IMR-90 (cell line): Measurements from ENCODE around the gene ASB3. TPM values are rescaled to one million over a fixed set of nuclear protein-coding genes. Genes with fewer than 3 reads are reported as not detected.

Experiments
- ATAC-seq: fragments of 200-7000 bp; cut with Tn5 transposase; 2 replicates; pipeline ENCODE4 v1.9.1; 2020; ENCODE audit warnings: low read depth, mild to moderate bottlenecking, moderate library complexity
- BruUV-seq: library from RNA; stranded (reverse); fragments of 400-500 nt; replicated peaks from 2 replicates; lab custom pipeline; 2021; lab: Mats Ljungman, UMichigan
- CTCF ChIA-PET: fragments of 300-600 bp; formaldehyde crosslinking; extraction: SDS; loops from one replicate; lab custom pipeline; 2021; ENCODE audit warnings: antibody characterized with exemption; lab: Yijun Ruan, JAX
- POLR2A ChIA-PET: fragments of 300-600 bp; sonication (Branson Sonifier 250); formaldehyde crosslinking; loops from one replicate; lab custom pipeline; 2022; ENCODE audit warnings: antibody characterized with exemption; ENCODE audit not compliant: unreplicated experiment; lab: Charles Lee
- DNase-seq: peaks from one replicate; pipeline ENCODE4 v3.0.0; 2013
- H2AFZ ChIP-seq: replicated peaks from 2 replicates; pipeline ENCODE3; 2013; ENCODE audit warnings: low read length, mild to moderate bottlenecking; ENCODE audit not compliant: poor library complexity
- H2AK5ac ChIP-seq: 2 replicates; pipeline ENCODE4 v1.6.1; 2013; ENCODE audit warnings: low read depth, low read length, inconsistent platforms
- H2AK9ac ChIP-seq: replicated peaks from 2 replicates; pipeline ENCODE3; 2013; ENCODE audit warnings: mild to moderate bottlenecking, low read depth, low read length, moderate library complexity; ENCODE audit not compliant: poor library complexity
- H2BK120ac ChIP-seq: 2 replicates; pipeline ENCODE4 v1.6.1; 2013; ENCODE audit warnings: low read depth, low read length, inconsistent platforms
- H2BK15ac ChIP-seq: 3 replicates; pipeline ENCODE4 v1.6.1; 2013; ENCODE audit warnings: low read depth, low read length, inconsistent platforms
- H2BK20ac ChIP-seq: 2 replicates; pipeline ENCODE4 v1.6.1; 2013; ENCODE audit warnings: low read depth, mild to moderate bottlenecking, inconsistent platforms, low read length, moderate library complexity
- H2BK5ac ChIP-seq: 2 replicates; pipeline ENCODE4 v1.6.1; 2013; ENCODE audit warnings: mild to moderate bottlenecking, low read depth, low read length, inconsistent platforms; ENCODE audit not compliant: poor library complexity, severe bottlenecking
- H3K14ac ChIP-seq: replicated peaks from 2 replicates; pipeline ENCODE4 v1.6.1; 2013; ENCODE audit warnings: low read depth, low read length, inconsistent platforms
- H3K18ac ChIP-seq: 2 replicates; pipeline ENCODE4 v1.6.1; 2013; ENCODE audit warnings: low read depth, low read length, control low read depth
- H3K23ac ChIP-seq: 2 replicates; pipeline ENCODE4 v1.6.1; 2013; ENCODE audit warnings: low read depth, low read length, inconsistent platforms
- H3K27ac ChIP-seq: 2 replicates; pipeline ENCODE4 v1.5.1; 2013; ENCODE audit warnings: mild to moderate bottlenecking, control low read depth, low read length; ENCODE audit not compliant: insufficient read depth
- H3K27me3 ChIP-seq: 2 replicates; pipeline ENCODE4 v1.6.1; 2013; ENCODE audit warnings: low read length; ENCODE audit not compliant: control insufficient read depth, insufficient read depth
- H3K36me3 ChIP-seq: 2 replicates; pipeline ENCODE4 v1.6.1; 2013; ENCODE audit warnings: low read length, mixed read lengths; ENCODE audit not compliant: control insufficient read depth, insufficient read depth
- H3K4ac ChIP-seq: 2 replicates; pipeline ENCODE4 v1.6.1; 2013; ENCODE audit warnings: low read depth, low read length, inconsistent platforms
- H3K4me1 ChIP-seq: 2 replicates; pipeline ENCODE4 v1.6.1; 2013; ENCODE audit warnings: low read length, mixed read lengths; ENCODE audit not compliant: control insufficient read depth, insufficient read depth
- H3K4me2 ChIP-seq: 2 replicates; pipeline ENCODE4 v1.6.1; 2013; ENCODE audit warnings: low read depth, mild to moderate bottlenecking, control low read depth, low read length, moderate library complexity
- H3K4me3 ChIP-seq: 2 replicates; pipeline ENCODE4 v1.5.1; 2013; ENCODE audit warnings: low read depth, mild to moderate bottlenecking, control low read depth, low read length, moderate library complexity; ENCODE audit not compliant: insufficient read depth
- H3K56ac ChIP-seq: 2 replicates; pipeline ENCODE4 v1.6.1; 2013; ENCODE audit warnings: low read length, inconsistent platforms; ENCODE audit not compliant: insufficient read depth; ENCODE audit errors: extremely low read depth
- H3K79me1 ChIP-seq, 2 experiments: 2 replicates each; pipeline ENCODE4 v1.6.1; 2013; ENCODE audit warnings: low read length in 2 of 2, inconsistent platforms in 1 of 2, low read depth in 1 of 2
- H3K9ac ChIP-seq: 2 replicates; pipeline ENCODE4 v1.6.1; 2013; ENCODE audit warnings: low read depth, low read length, control low read depth
- H3K9me1 ChIP-seq: 2 replicates; pipeline ENCODE4 v1.6.1; 2013; ENCODE audit warnings: low read length, inconsistent platforms; ENCODE audit not compliant: insufficient read depth
- H3K9me3 ChIP-seq: 2 replicates; pipeline ENCODE4 v1.6.1; 2013; ENCODE audit warnings: low read length; ENCODE audit not compliant: control insufficient read depth, insufficient read depth
- H4K20me1 ChIP-seq: 2 replicates; pipeline ENCODE4 v1.6.1; 2013; ENCODE audit warnings: low read length, inconsistent platforms; ENCODE audit not compliant: insufficient read depth
- H4K5ac ChIP-seq: 2 replicates; pipeline ENCODE4 v1.6.1; 2013; ENCODE audit warnings: mild to moderate bottlenecking, low read depth, low read length, control low read depth
- H4K8ac ChIP-seq, 2 experiments: 2 replicates each; pipeline ENCODE4 v1.6.1; 2013; ENCODE audit warnings: low read depth in 2 of 2, low read length in 2 of 2, control low read depth in 1 of 2, inconsistent platforms in 1 of 2
- H4K91ac ChIP-seq: 2 replicates; pipeline ENCODE4 v1.6.1; 2013; ENCODE audit warnings: low read depth, low read length, inconsistent platforms; ENCODE audit not compliant: insufficient read depth
- BHLHE40 ChIP-seq: fragments of 150-350 bp; IDR thresholded peaks from 2 replicates; pipeline ENCODE4 v1.6.1; 2016; ENCODE audit warnings: mild to moderate bottlenecking, low read depth, low read length
- CEBPB ChIP-seq: IDR thresholded peaks from 2 replicates; pipeline ENCODE4 v1.6.1; 2012; ENCODE audit warnings: low read depth, low read length, improper control_type of control experiment
- CHD1 ChIP-seq: IDR thresholded peaks from 2 replicates; pipeline ENCODE4 v1.6.1; 2012; ENCODE audit warnings: low read depth, low read length, improper control_type of control experiment
- FOS ChIP-seq: fragments of 150-350 bp; IDR thresholded peaks from 2 replicates; pipeline ENCODE4 v1.6.1; 2016; ENCODE audit warnings: low read depth, low read length
- MAFK ChIP-seq: IDR thresholded peaks from 2 replicates; pipeline ENCODE4 v1.6.1; 2012; ENCODE audit warnings: low read depth, low read length, improper control_type of control experiment
- MAZ ChIP-seq: IDR thresholded peaks from 2 replicates; pipeline ENCODE4 v1.6.1; 2012; ENCODE audit warnings: low read depth, mild to moderate bottlenecking, low read length, improper control_type of control experiment, moderate library complexity, borderline replicate concordance
- MXI1 ChIP-seq: IDR thresholded peaks from 2 replicates; pipeline ENCODE4 v1.6.1; 2012; ENCODE audit warnings: low read depth, mild to moderate bottlenecking, low read length, moderate library complexity, borderline replicate concordance
- NFE2L2 ChIP-seq: fragments of 150-350 bp; IDR thresholded peaks from 2 replicates; pipeline ENCODE4 v1.6.1; 2016; ENCODE audit warnings: low read depth, mild to moderate bottlenecking, low read length
- POLR2A ChIP-seq: IDR thresholded peaks from 2 replicates; pipeline ENCODE4 v1.6.1; 2012; ENCODE audit warnings: mild to moderate bottlenecking, low read depth, low read length
- RAD21 ChIP-seq: IDR thresholded peaks from 2 replicates; pipeline ENCODE4 v1.6.1; 2012; ENCODE audit warnings: low read length, improper control_type of control experiment
- RCOR1 ChIP-seq: IDR thresholded peaks from 2 replicates; pipeline ENCODE4 v1.6.1; 2012; ENCODE audit warnings: mild to moderate bottlenecking, low read length, improper control_type of control experiment; ENCODE audit not compliant: insufficient replicate concordance
- RFX5 ChIP-seq: IDR thresholded peaks from 2 replicates; pipeline ENCODE4 v1.8.0; 2012; ENCODE audit warnings: low read depth, mild to moderate bottlenecking, low read length, moderate library complexity
- SMC3 ChIP-seq: fragments of 150-350 bp; IDR thresholded peaks from 2 replicates; pipeline ENCODE4 v1.6.1; 2016; ENCODE audit warnings: low read depth, mild to moderate bottlenecking, antibody characterized with exemption, low read length, moderate library complexity
- WGBS, 2 experiments: methylation state at CpG; one replicate each; pipeline versions ENCODE4 v1.1.5 to v1.1.7; 2013; ENCODE audit warnings: missing lambda C conversion rate in 2 of 2; ENCODE audit not compliant: insufficient read length in 1 of 2; ENCODE audit errors: extremely low coverage in 2 of 2; 5-methylcytosine and 5-hydroxymethylcytosine counted together
- dilution Hi-C: fragments of 300-500 bp; cut with HindIII; formaldehyde crosslinking; loops from one replicate; pipeline ENCODE4 v1.14.3; 2018; ENCODE audit warnings: low sequenced_read_pairs; ENCODE audit not compliant: unreplicated experiment
- in situ Hi-C: fragments of 300-500 bp; cut with MboI; formaldehyde crosslinking; loops from 3 replicates; pipeline ENCODE4 v1.14.3; 2019; ENCODE audit warnings: low sequenced_read_pairs, inconsistent platforms, mixed read lengths
- intact Hi-C: fragments of 100-400 bp; cut with micrococcal nuclease; formaldehyde crosslinking; loops from 2 replicates; pipeline ENCODE4 v1.10.0; 2022
- polyA plus RNA-seq, 3 experiments: library from polyadenylated mRNA; depleted of rRNA; stranded (reverse); fragments of >200 nt; gene quantifications; 2 replicates each; pipeline ENCODE4 v1.2.3, GENCODE V29; 2012; ENCODE audit warnings: low replicate concordance in 1 of 3
- total RNA-seq: library from RNA; depleted of rRNA; stranded (reverse); fragments of >200 nt; gene quantifications from 2 replicates; pipeline ENCODE4 v1.2.3, GENCODE V29; 2012
- TF ChIP-seq, protein P1 (sequence below): conservative IDR thresholded peaks from 2 replicates; pipeline ENCODE4 v1.5.1; 2012; ENCODE audit warnings: mild to moderate bottlenecking, low read depth, low read length, improper control_type of control experiment
- TF ChIP-seq, protein P2 (sequence below): fragments of 150-350 bp; IDR thresholded peaks from 2 replicates; pipeline ENCODE4 v1.6.1; 2016; ENCODE audit warnings: low read depth, mild to moderate bottlenecking, low read length, moderate library complexity, borderline replicate concordance
- TF ChIP-seq, protein P3 (sequence below): fragments of 150-350 bp; IDR thresholded peaks from 2 replicates; pipeline ENCODE4 v1.6.1; 2017; ENCODE audit warnings: mild to moderate bottlenecking, antibody characterized with exemption, low read length, low read depth

Gene ASB3
- total and polyA plus RNA-seq, 2 of the 4 experiments (the other 2 are of a cell fraction) = 19.2 to 36.2 TPM

DNA sequence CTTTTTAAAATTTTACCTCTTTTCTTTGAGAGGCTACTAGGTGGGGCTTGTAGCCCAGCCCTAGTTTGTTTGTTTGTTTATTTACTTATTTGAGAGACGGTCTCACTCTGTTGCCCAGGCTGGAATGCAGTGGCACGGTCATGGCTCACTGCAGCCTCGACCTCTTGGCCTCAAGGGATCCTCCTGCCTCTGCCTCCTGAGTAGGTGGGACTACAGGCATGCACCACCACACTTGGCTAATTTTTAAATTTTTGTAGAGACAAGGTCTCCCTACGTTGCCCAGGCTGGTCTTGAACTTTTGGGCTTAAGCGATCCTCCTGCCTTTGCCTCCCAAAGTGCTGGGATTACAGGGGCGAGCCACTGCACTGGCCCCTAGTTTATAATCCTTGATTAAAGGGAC, 35.1 kb upstream of the ASB3 start:
- dilution Hi-C loops = no loop called here
- WGBS, 2 experiments = no CpG with 5 or more reads among the region's 6 CpGs
- ChIA-PET POLR2A (no interaction called here), CTCF (no interaction called here)
- Histone ChIP-seq H3K23ac (no peak overlapping the region), H3K27me3 (no peaks in the 10 kb centered on the region), H3K9ac (no peak overlapping the region), H3K4me2 (no peak overlapping the region), H3K79me1 (peaks cover 0 to 8% of the 10 kb centered on the region in 2 experiments; a peak in 2 of 4 replicates), H4K20me1 (no peaks in the 10 kb centered on the region), H3K9me1 (peaks cover 7% of the 10 kb centered on the region), H3K4ac (no peak overlapping the region), H2AK5ac (no peak overlapping the region), H3K14ac (no peak overlapping the region), H4K8ac (no peak overlapping the region), H3K4me1 (0 out of 2 replicates have a peak, but pooled peaks cover 2% of the 10 kb centered on the region), H4K91ac (no peak overlapping the region), H2BK120ac (no peak overlapping the region), H4K5ac (no peak overlapping the region), H3K36me3 (peaks cover 13% of the 10 kb centered on the region), H3K9me3 (no peaks in the 10 kb centered on the region), H2BK15ac (no peak overlapping the region), H2BK5ac (no peak overlapping the region), H3K27ac (no peak overlapping the region), H3K4me3 (no peak overlapping the region), H2AFZ (no peak overlapping the region), H3K56ac (no peak overlapping the region), H2AK9ac (no peak overlapping the region), H2BK20ac (no peak overlapping the region), H3K18ac (no peak overlapping the region)
- no peak for DNase-seq
- no TSS peak for BruUV-seq
- in situ Hi-C loops = no loop called here
- no peak for ATAC-seq
- intact Hi-C loops = no loop called here
- TF ChIP-seq RAD21 = no peak
- no peak for TF ChIP-seq RCOR1
- TF ChIP-seq MXI1 = no peak
- TF ChIP-seq CEBPB = no peak
- no peak for TF ChIP-seq NFE2L2
- TF ChIP-seq CHD1 = no peak
- TF ChIP-seq, protein P1, sequence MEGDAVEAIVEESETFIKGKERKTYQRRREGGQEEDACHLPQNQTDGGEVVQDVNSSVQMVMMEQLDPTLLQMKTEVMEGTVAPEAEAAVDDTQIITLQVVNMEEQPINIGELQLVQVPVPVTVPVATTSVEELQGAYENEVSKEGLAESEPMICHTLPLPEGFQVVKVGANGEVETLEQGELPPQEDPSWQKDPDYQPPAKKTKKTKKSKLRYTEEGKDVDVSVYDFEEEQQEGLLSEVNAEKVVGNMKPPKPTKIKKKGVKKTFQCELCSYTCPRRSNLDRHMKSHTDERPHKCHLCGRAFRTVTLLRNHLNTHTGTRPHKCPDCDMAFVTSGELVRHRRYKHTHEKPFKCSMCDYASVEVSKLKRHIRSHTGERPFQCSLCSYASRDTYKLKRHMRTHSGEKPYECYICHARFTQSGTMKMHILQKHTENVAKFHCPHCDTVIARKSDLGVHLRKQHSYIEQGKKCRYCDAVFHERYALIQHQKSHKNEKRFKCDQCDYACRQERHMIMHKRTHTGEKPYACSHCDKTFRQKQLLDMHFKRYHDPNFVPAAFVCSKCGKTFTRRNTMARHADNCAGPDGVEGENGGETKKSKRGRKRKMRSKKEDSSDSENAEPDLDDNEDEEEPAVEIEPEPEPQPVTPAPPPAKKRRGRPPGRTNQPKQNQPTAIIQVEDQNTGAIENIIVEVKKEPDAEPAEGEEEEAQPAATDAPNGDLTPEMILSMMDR = no peak
- TF ChIP-seq FOS = no peak
- no peak for TF ChIP-seq POLR2A
- TF ChIP-seq, protein P2, sequence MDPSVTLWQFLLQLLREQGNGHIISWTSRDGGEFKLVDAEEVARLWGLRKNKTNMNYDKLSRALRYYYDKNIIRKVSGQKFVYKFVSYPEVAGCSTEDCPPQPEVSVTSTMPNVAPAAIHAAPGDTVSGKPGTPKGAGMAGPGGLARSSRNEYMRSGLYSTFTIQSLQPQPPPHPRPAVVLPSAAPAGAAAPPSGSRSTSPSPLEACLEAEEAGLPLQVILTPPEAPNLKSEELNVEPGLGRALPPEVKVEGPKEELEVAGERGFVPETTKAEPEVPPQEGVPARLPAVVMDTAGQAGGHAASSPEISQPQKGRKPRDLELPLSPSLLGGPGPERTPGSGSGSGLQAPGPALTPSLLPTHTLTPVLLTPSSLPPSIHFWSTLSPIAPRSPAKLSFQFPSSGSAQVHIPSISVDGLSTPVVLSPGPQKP = no peak
- no peak for TF ChIP-seq BHLHE40
- TF ChIP-seq, protein P3, sequence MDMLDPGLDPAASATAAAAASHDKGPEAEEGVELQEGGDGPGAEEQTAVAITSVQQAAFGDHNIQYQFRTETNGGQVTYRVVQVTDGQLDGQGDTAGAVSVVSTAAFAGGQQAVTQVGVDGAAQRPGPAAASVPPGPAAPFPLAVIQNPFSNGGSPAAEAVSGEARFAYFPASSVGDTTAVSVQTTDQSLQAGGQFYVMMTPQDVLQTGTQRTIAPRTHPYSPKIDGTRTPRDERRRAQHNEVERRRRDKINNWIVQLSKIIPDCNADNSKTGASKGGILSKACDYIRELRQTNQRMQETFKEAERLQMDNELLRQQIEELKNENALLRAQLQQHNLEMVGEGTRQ = no peak
- no peak for TF ChIP-seq RFX5
- no peak for TF ChIP-seq MAFK
- TF ChIP-seq MAZ = no peak
- TF ChIP-seq SMC3 = no peak
